Stimulated activated CD8-positive, alpha-beta memory T cell treated with anti-CD3 and anti-CD28 coated beads, Interleukin-7, amount 100 ng/mL, for 48 hours (primary cell): Measurements from ENCODE around the gene FLVCR2.
A peak's percentile ranks its signal among the peaks of the same experiment; 100 is the strongest.
"Not testable (repeated sequence)": the region's sequence is repeated elsewhere in the genome, so short reads cannot be mapped to it uniquely, and the experiment has no call there.

Source experiments
- DNase-seq, 2 donors: peaks; one replicate each; pipeline ENCODE4 v3.0.0-alpha.2; 2020; ENCODE audit warnings: low read depth in 1 of 2; ENCODE audit errors: extremely low read depth in 1 of 2

Gene FLVCR2

DNA sequence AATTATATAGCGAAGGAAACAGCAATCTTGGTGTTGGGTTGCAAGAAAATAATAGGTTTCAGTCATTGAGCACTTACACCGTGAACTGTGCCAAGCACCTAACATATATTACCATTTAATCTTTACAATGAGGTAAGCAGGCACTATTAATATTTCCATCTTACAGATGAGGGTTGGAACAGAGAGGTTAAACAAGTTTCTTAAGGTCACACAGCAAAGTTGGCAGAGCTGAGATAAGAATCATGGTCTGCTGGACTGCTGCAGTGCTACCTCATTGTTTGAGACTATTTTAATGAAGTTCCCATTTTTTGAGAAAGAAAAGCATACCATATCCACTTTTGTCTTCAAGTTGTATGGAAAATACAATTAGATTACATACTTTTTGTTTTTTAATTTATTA lies 80.5 kb downstream of the FLVCR2 start:
- no peak for DNase-seq

DNA sequence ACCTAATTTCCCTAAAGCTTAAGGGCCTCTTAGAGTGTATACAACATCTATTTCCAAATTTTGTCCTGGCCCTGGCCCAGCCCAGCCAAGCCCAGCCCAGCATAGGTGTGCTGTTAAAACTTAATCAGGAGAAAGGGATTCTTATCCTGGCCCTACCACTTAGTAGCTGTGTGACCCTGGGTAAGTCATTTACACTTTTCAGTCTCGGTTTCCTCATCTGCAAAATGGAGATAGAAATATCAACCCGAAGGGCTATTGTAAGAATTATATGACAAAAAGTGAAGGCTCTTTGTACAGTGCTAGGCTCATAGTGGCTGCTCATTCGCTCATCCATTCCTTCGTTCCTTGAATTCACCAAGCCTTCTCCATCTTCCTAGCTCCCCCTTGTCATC lies 81.8 kb downstream of the FLVCR2 start:
- no peak for DNase-seq

DNA sequence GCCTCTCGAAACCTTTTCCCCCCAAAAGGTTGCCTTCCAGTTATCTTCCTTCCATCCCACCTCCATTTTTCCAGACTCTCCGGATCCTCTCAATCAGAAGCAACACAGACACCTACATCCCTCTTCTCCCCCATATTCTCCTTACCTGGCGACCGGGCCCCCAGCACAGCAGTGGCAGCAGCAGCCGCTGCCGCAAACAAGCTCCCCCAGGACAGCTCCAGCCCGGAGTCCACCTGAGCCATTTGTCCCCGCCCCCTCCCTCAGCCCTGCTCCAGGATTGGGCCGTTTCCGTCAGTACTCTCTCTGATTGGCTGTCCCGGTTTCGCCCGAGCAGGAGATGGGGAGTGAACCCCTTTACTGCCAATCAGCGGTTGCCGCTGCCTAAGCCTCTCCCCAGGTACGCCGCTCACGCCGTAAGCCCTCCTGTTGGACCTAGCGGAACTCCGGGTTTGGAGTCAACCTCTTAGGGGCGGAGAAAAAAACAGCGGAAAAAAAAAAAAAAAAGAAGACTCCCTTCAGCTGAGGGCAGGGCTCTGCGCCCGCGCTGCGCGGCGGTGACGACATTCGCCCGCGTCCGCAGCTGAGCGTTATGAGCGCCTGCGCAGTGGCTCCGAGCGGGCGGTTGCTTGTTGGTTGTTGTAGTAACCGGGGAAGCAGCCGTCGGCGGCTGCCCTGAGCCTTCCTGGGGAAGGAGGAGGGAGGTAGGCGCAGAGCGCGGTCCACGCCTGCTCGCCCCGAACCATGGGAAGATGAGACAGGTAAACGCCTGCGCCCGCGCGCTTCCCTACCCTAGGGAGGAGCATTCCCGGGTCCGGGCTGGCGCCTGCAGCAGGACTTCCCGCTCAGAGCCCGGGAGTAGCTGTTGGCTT lies 82.4 kb downstream of the FLVCR2 start, which contains the start of the genes ERG28 and TTLL5:
TSS of gene ERG28 (minus strand) at position 247 of the 869 bp plus-strand sequence. CDS start 3,374 bp downstream, outside the sequence.
TSS of gene TTLL5 (plus strand) at position 617 of the 869 bp plus-strand sequence. CDS start 1,904 bp downstream, outside the sequence.
- DNase-seq = peak; percentile 93 to 97

DNA sequence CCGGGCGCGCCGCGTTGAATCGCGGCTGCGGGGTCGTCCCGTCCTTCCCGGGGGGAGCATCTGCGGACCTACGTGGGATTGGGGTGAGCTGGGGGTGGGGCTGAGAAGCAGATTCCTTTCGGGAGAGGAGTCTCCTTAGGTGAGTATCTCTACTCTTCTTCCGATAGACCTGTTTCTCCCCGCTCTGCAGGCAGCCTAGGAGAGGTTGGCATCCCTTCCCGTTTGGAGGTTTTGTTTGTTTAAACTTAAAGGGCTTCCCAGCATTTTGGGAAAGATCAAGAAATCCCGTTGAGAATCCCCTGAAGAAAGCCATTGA lies 83.0 kb downstream of the FLVCR2 start:
- no peak for DNase-seq

DNA sequence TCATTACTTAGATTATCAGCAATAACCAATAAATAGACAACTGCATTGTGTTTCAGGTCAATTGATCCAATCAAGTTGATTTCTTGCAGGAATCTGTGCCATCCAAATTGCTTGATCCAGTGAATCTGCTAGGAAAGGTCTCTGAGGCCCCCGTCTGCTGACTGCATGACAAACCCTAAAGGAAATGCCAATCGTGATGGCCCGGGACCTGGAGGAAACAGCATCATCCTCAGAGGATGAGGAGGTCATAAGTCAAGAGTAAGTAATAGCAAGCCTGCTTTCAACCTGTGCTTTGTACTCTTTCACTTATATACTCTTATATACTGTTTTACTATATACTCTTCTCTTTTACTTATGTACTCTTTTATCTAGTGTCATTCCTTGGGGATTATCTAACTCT lies 84.5 kb downstream of the FLVCR2 start:
- no peak for DNase-seq

DNA sequence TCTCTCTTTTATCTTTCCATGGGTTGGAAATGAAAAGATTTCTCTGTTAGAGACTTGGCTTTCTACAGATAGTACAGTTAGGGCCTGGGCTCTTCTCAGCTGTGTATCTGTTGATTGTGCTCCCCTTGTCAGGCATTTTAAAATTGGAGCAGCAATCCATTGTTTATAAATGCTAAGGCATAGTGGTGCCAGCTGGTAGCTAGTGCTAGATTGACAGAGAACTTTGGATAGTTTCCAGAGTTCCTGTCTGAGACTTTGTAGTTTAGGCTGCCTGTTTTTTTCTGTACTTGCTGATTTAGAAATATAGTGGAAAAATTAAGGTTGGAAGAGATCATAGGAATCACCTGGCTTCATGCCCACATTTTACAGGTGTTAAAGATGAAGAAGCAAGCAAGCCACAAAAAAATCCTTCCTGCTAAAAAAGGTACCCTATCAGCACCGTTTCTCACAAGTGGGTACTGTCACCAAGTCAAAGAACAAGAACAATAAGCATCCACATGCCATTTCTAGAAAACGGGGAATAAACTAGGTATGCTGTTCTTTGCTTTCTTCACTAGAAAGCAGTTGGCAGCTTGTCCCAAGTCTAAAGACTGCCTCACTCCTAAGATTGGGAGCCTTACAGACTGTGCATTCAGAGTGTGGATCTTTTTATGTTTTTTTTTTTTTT lies 88.8 kb downstream of the FLVCR2 start:
- DNase-seq = no peak

DNA sequence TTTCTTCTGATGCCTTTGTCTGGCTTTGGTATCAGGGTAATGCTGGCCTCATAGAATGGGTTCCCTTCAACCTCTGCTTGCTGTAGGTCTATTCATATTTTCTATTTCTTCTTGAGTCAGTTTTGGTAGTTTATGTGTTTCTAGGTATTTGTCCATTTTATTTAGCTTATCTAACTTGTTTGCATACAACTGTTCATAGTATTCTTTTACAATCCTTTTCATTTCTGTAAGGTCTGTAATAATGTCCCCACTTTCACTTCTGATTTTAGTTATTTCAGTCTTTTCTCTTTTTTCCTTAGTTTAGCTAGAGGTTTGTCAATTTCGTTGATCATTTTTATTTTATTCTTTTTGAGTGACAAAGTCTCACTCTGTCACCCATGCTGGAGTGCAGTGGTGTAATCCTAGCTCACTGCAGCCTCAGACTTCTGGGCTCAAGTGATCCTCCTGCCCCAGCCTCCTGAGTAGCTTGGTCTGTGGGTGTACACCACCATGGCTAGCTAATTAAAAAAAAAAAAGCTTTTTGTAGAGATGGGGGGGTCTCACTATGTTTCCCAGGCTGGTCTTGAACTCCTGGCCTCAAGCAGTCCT lies 94.3 kb downstream of the FLVCR2 start:
- DNase-seq = no peak

DNA sequence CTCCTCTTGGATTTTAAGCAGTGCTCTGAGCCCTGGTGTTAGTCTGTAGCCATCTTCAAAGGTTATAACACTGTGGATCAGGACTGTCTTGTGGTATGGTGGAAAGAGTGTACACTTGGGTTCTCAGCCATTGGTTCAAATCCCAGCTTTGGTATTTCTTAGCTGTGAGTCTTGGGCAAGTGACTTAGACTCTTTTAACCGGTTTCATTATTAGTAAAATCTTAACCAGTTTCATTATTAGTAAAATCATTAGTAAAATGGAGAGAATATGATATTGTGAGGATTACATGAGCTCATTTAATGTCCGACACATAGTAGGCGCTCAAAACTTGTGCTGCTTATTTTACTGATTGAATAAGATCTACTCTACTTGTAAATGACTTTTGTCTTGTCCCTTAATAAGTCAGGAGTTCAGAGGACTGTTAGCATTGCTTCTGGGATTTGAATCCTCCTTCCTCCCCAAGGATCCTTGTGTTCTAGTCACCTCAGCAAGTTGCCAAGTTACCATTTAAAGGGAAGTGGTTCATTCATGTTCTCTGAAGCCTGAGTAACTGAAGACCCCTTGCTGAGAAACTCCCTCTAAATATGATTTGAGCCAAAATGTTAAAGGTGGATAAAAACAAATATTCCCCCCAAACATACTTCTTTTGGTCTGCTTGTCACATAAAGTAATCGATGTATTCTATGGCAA lies 95.1 kb downstream of the FLVCR2 start:
- no peak for DNase-seq

DNA sequence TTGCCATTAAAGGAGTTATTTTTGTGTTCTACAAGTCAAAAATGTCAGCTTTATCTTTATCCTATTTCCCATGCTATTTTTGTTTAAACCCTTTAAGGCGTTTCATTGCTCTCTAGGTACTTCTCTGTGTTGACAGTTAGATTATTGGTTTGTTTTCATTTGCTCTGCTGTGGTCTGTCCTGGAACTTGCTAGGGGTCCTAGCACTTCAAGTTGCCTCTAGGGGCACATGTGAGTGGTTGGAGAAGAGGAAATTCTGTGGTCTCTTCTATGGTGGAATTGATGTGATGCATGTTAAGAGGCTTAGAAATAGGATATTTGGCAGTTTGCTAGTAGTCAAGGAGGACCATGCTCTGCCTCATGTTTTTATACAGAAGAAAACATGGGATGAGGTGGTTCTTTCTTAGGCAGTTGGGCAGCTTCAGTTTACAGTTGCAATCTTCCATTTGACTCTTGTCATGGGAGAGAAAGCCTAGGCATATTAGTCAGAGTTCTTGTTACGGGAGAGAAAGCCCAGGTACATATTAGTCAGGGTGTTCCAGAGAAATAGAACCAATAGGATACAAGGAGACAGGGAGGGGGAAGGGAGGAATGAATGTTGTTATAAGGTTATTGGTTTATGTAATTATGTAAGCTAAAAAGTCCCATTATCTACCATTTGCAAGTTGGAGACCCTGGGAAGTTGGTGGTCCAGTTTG lies 97.0 kb downstream of the FLVCR2 start:
- DNase-seq = no peak

DNA sequence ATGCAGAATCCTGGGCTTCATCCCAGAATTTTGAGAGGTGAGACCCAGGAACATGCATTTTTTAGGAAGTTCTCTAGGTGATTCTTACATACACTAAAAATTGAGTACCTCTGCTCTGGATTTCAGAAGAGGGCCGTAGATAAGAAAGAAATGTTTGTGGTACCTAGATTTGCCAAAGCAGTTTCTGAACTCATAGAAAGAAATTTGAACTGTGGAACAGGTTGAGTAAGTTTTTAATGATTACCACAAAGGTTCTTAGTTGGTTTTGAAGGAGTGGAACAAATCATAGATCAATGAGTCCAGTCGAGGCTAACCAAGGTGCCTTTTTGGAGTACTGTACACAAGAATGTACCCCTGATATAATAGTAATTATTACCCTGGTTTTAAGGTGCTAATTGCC lies 107.5 kb downstream of the FLVCR2 start:
- DNase-seq = no peak

DNA sequence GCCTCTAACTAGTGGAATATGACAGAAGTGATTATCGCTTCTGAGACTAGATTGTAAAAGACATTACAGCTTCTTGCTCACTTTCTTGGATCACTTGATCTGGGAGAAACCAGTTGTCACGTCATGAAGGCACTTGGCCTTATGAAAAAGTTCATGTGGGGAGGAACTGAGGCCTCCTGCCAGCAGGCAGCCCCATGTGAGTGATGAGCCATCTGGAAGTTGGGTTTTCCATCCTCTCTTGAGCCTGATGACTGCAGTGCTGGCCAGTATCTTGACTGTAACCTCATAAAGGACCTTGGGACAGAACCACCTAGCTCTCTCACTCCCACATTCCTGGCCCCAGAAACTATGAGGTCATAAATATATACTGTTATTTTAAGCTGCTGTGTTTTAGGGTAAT lies 110.6 kb downstream of the FLVCR2 start:
- DNase-seq = no peak

DNA sequence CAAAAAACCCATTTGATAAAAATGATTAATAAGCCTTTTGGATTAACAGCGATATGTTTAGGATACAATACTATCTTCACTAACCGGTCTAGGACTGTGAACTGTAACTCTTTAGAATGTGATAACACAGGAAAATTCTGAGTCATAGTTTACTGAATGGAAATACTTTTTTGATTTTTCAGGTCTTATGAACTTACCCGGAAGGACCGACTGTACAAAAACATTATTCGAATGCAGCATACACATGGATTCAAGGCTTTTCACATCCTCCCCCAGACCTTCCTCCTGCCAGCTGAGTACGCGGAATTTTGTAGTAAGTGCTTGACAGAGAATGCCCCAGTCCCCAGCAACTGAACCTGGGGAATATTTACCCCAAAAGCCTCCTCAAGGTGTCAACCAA lies 111.6 kb downstream of the FLVCR2 start:
- DNase-seq = no peak

DNA sequence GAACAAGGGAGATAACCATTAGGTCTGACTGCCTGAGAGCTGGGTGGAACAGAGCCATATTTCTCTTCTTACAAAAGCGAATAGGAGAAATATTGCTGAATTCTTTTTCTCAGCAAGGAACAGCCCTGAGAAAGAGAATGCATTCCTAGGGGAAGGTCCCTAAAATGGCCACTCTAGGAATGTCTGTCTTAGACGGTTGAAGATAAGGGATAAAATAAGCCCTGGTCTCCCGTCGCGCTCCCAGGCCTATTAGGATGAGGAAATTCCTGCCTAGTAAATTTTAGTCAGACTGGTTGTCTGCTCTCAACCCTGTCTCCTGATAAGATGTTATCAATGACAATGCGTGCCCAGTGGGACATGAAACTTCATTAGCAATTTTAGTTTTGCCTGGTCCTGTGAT lies 116.6 kb downstream of the FLVCR2 start:
- not testable (repeated sequence) for DNase-seq

DNA sequence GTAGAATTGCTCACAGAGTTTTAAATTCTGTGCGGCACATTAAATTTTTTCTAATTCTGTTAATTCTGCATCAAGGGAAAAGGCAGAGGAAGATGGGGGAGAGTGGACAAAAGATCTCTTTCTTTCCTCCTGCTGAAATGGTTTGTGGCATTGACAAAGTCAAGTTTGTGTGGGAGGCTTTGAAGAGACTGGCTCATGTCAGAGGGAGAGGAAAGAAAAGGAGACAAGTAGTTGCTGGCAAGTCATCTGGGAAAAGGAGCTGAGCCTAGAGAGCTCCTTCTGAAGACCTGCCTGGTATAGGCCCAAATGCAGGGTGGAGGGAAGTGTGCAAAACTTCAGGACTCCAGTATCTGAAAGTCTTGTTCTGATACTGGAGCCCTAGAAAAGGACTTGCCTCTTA lies 119.0 kb downstream of the FLVCR2 start:
- no peak for DNase-seq
